NCI-H446 treated with DMSO at 0.1 percent for 48 hours (cell line): ENCODE data around the gene RBL2.
"Not testable (repeated sequence)": the region's sequence is repeated elsewhere in the genome, so short reads cannot be mapped to it uniquely, and the experiment has no call there.

Experiments used
- DNase-seq: peaks from one replicate; lab custom pipeline; 2025; lab: John Stamatoyannopoulos, UW

RBL2 gene

DNA sequence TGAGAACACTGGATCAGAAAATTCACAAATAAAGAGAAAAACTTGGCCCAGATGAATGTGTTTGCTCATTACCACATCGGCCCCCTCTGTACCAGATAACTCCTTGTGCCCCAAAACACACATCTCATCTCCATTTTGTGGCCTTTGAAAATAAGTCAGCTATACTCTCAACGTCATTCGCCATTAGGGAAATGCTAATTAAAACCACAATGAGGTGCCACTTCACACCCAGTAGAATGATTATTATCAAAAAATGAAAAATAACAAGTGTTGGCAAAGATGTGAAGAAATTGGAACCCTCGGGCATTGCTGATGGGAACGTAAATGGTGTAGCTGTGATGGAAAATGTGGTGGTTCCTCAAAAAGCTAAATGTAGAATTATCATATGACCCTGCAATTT is 103.4 kb downstream of the RBL2 start:
- DNase-seq: no peak

DNA sequence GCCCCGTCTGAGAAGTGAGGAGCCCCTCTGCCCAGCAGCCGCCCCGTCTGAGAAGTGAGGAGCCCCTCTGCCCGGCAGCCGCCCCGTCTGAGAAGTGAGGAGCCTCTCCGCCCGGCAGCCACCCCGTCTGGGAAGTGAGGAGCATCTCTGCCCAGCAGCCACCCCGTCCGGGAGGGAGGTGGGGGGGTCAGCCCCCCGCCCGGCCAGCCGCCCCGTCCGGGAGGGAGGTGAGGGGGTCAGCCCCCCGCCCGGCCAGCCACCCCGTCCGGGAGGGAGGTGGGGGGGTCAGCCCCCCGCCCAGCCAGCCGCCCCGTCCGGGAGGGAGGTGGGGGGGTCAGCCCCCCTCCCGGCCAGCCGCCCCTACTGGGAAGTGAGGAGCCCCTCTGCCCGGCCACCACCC is 105.1 kb downstream of the RBL2 start:
- DNase-seq: not testable (repeated sequence)

DNA sequence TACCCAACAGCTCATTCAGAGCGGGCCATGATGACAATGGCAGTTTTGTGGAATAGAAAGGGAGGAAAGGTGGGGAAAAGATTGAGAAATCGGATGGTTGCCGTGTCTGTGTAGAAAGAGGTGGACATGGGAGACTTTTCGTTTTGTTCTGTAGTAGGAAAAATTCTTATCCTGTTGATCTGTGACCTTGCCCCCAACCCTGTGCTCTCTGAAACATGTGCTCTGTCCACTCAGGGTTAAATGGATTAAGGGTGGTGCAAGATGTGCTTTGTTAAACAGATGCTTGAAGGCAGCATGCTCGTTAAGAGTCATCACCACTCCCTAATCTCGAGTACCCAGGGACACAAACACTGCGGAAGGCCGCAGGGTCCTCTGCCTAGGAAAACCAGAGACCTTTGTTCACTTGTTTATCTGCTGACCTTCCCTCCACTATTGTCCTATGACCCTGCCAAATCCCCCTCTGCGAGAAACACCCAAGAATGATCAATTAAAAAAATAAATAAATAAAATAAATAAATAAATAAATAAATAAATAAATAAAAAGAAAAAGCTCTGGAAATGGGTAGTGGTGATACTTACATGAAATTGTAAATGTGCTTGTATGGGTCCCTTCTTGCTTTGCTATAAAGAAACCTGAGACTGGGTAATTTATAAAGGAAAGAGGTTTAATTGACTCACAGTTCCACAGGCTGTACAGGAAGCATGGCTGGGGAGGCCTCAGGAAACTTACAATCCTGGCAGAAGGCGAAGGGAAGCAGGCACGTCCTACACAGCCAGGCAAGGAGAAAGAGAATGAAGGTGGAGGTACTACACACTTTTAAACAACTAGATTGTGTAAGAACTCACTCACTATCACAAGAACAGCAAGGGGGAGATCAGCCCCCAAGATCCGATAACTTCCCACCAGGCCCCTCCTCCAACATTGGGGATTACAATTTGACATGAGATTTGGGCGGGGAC is 105.8 kb downstream of the RBL2 start:
- DNase-seq: not testable (repeated sequence)
